IPS-15b (cell line): ENCODE data around the gene DENND1C.

ENCODE experiments used
- H3K27me3 ChIP-seq: one replicate; pipeline ENCODE4 v1.6.1; 2013; ENCODE audit warnings: low read length; ENCODE audit not compliant: control insufficient read depth, insufficient read depth
- H3K36me3 ChIP-seq: one replicate; pipeline ENCODE4 v1.6.1; 2013; ENCODE audit warnings: low read length; ENCODE audit not compliant: control insufficient read depth, insufficient read depth
- H3K4me1 ChIP-seq: one replicate; pipeline ENCODE4 v1.6.1; 2013; ENCODE audit warnings: mild to moderate bottlenecking, low read length; ENCODE audit not compliant: control insufficient read depth, insufficient read depth
- H3K4me3 ChIP-seq: one replicate; pipeline ENCODE4 v1.5.1; 2013; ENCODE audit warnings: low read depth, low read length
- H3K9ac ChIP-seq: one replicate; pipeline ENCODE4 v1.6.1; 2013; ENCODE audit warnings: low read depth, mild to moderate bottlenecking, low read length
- H3K9me3 ChIP-seq: one replicate; pipeline ENCODE4 v1.6.1; 2013; ENCODE audit warnings: mild to moderate bottlenecking, low read length; ENCODE audit not compliant: control insufficient read depth, insufficient read depth

The DENND1C gene, protein sequence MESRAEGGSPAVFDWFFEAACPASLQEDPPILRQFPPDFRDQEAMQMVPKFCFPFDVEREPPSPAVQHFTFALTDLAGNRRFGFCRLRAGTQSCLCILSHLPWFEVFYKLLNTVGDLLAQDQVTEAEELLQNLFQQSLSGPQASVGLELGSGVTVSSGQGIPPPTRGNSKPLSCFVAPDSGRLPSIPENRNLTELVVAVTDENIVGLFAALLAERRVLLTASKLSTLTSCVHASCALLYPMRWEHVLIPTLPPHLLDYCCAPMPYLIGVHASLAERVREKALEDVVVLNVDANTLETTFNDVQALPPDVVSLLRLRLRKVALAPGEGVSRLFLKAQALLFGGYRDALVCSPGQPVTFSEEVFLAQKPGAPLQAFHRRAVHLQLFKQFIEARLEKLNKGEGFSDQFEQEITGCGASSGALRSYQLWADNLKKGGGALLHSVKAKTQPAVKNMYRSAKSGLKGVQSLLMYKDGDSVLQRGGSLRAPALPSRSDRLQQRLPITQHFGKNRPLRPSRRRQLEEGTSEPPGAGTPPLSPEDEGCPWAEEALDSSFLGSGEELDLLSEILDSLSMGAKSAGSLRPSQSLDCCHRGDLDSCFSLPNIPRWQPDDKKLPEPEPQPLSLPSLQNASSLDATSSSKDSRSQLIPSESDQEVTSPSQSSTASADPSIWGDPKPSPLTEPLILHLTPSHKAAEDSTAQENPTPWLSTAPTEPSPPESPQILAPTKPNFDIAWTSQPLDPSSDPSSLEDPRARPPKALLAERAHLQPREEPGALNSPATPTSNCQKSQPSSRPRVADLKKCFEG

DNA sequence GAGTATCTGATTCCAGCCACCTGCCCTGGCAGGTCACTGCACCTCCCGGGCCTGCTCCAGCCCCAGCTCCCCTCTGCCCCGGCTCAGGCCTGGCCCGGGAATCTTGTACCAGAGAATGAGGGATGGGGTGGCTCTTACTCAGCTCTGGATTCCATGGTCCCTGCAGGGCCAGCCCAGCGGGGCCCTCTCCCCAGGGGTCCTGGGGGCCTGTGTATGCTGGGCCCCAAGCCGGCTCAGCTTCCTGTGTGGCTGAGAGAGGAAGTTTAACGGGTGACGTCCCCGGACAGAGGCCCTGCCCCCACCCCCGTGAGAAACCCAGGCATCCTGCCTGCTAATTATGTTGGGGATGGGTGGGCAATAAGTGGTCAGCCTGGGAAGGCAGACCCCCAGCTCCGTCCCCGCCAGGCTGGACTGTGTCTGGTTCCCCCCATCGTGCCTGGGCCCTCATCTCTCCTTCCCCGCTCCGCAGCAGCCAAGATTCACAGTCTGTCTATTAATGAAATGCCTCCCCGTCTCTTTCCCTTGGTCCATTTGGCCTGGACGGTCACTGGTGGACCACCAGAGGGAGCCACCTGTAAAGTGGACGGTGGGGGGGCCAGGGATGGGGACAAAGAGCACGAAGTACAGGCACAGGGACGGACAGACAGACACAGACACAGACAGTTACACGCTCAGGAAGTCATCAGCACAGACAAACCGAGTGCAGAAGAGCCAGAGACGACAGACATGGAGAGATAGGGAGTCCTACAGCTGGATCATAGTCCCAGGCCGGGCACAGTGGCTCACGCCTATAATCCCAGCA is at the start of gene DENND1C:
Gene DENND1C, minus strand, starts transcription at position 247 of the 802 bp plus-strand sequence. Its CDS starts 92 bp downstream, at position 155.
- H3K36me3 ChIP-seq, result no peaks in the 10 kb centered on the region
- H3K9me3 ChIP-seq, result no peaks in the 10 kb centered on the region
- H3K4me1 ChIP-seq, result peaks cover 3% of the 10 kb centered on the region
- no peak within 1 kb of the TSS for H3K9ac ChIP-seq
- H3K27me3 ChIP-seq, result no peaks in the 10 kb centered on the region
- no peak within 1 kb of the TSS for H3K4me3 ChIP-seq

DNA sequence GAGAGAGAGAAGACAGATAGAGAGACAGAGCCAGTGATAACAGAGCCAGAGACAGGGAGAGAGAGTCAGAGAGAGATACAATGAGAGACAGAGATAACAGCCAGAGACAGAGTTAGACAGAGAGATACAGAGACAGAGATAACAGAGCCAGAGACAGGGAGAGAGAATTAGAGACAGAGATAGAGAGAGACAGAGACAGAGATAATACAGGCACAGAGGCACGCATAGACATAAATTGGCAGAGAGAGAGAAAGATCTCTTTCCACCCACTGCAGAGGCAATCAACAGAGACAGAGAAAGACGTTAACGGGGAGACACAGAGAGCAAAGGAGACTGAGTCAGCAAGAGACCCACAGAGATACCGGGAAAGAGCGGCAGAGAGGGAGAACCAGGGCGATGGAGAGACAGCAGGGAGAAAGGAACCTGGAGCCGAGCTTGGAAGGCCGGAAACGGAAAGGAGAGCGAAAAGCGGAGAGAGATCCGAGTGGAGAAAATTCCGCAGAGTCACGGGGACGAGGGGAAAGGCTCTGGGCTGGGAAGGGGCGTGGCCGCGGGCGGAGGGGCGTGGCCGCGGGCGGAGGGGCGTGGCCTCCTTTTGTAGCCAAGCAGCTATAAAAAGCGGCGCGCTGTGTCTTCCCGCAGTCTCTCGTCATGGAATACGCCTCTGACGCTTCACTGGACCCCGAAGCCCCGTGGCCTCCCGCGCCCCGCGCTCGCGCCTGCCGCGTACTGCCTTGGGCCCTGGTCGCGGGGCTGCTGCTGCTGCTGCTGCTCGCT is 49.0 kb upstream of the DENND1C start, which contains the start of gene TNFSF9:
Gene TNFSF9, plus strand, starts transcription at position 641 of the 777 bp plus-strand sequence. Its CDS starts 11 bp downstream, at position 652.
- Histone ChIP-seq H3K27me3 (peaks cover 43% of the 10 kb centered on the region), H3K36me3 (no peaks in the 10 kb centered on the region)

DNA sequence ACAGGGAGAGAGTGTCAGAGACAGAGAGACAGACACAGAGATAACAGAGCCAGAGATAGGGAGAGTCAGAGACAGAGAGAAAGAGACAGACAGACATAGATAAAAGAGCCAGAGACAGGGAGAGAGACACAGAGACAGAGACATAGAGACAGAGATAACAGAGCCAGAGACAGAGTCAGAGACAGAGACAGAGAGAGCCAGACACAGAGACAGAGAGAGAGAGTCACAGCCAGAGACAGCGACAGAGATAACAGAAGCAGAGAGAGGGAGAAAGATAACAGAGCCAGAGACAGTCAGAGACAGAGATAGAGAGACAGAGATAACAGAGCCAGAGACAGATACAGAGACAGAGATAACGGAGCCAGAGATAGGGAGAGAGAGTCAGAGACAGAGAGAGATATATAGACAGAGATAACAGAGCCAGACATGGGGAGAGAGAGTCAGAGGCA is 48.4 kb upstream of the DENND1C start:
- Histone ChIP-seq H3K9me3 (no peaks in the 10 kb centered on the region), H3K4me1 (peaks cover 13% of the 10 kb centered on the region), H3K36me3 (no peaks in the 10 kb centered on the region), H3K4me3 (peak overlapping the region; percentile 69), H3K9ac (no peak overlapping the region), H3K27me3 (peaks cover 42% of the 10 kb centered on the region)

More for the DNA sequence above, 49.0 kb upstream of the DENND1C start, which contains the start of gene TNFSF9:
- Histone ChIP-seq H3K9me3 (no peaks in the 10 kb centered on the region), H3K4me3 (peak within 1 kb of the TSS; percentile 69), H3K4me1 (peaks cover 13% of the 10 kb centered on the region), H3K9ac (peak within 1 kb of the TSS; percentile 26)

DNA sequence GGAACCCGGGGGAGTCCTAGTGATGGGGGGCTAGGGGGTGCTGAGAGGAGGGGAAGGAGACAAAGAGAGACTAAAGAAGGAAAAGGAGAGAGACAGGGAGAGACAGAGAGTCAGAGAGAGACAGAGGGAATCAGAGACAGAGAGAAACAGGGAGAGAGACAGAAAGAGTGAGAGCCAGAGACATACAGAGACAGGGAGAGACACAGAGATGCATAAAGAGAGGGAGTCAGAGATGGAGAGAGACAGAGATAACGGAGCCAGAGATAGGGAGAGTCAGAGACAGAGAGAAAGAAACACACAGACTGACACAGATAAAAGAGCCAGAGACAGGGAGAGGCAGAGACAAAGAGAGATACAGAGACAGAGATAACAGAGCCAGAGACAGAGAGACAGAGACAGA is 47.8 kb upstream of the DENND1C start:
- no peaks in the 10 kb centered on the region for H3K9me3 ChIP-seq
- H3K9ac ChIP-seq, result no peak overlapping the region
- no peaks in the 10 kb centered on the region for H3K36me3 ChIP-seq
- H3K27me3 ChIP-seq, result peaks cover 36% of the 10 kb centered on the region
- peaks cover 13% of the 10 kb centered on the region for H3K4me1 ChIP-seq
- H3K4me3 ChIP-seq, result no peak overlapping the region

DNA sequence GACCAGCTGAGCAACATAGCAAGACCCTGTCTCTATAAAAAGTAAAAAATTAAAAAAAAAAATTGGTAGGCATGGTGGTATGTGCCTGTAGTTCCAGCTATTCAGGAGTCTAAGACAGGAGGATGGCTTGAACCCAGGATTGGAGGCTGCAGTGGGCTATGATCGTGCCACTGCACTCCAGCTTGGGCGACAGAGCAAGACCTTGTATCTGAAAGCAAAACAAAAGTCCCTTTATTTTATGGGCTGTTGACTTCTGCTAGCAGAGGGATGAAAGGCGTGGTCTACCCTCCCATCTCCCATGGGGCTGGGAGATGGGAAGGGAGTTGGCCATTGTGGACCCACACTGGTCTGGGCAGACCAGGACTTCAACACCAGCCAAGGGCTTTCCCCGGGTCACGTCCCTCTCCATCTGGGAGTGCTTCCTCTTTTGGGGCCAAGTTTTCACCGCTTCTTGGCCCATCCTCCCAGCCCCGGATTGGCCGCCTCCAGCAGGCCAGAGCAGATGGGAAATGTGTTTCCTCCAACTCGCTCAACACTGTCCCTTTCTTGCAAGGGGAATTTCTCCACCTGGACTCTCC is 47.0 kb upstream of the DENND1C start:
- Histone ChIP-seq H3K9me3 (no peaks in the 10 kb centered on the region), H3K4me1 (peaks cover 13% of the 10 kb centered on the region), H3K27me3 (peaks cover 36% of the 10 kb centered on the region), H3K9ac (no peak overlapping the region), H3K4me3 (no peak overlapping the region), H3K36me3 (no peaks in the 10 kb centered on the region)

DNA sequence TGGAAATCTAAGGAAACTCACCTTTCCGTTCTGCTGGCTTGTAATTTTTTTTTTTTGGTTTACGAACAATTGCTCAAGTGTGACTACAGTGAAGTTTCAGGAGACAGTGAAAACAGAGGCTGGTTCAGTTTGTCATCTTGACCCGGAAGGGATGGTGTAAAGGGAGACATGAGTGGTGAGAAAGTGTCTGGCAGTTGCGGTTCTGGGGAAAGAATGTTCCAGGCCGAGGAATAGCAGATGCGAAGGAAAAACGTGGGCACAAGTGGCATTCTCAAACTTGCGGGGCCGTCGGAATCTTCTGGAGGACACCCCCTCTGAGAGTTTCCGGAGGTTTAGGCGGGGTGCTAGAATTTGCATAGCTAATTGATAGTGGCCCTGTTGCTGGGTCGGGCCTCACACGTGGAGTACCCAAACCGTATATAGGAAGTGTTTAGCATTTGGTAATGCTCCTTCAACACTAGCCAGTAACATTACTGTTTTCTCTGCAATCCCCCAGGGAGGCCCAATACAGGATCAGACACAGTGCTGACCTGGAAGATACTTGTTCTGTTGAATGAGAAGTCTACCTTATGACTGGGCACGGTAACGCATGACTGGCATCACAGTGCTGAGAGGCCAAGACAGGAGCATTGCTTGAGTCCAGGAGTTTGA is 46.4 kb upstream of the DENND1C start:
- H3K27me3 ChIP-seq, result peaks cover 35% of the 10 kb centered on the region
- H3K9me3 ChIP-seq, result no peaks in the 10 kb centered on the region
- H3K4me1 ChIP-seq, result peaks cover 13% of the 10 kb centered on the region
- no peak overlapping the region for H3K4me3 ChIP-seq
- no peaks in the 10 kb centered on the region for H3K36me3 ChIP-seq
- no peak overlapping the region for H3K9ac ChIP-seq

DNA sequence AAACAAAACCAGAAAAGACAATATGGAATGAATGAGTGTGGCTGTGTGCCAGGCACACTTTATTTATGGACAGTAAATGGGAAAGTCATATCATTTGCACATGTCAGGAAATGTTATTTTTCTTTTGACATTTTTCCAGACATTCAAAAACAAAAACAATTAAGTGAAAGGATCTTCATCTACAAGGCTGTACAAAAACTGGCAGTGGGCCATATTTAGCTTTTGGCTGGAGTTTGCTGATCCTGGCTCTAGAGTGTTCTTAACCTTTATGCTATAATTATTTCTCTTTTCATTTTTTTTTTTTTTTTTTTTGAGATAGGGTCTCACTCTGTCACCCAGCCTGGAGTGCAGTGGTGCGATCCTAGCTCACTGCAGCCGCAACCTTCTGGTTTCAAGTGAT is 42.7 kb upstream of the DENND1C start:
- Histone ChIP-seq H3K4me3 (no peak overlapping the region), H3K27me3 (peaks cover 2% of the 10 kb centered on the region), H3K4me1 (peaks cover 5% of the 10 kb centered on the region), H3K9ac (no peak overlapping the region), H3K9me3 (no peaks in the 10 kb centered on the region), H3K36me3 (no peaks in the 10 kb centered on the region)

DNA sequence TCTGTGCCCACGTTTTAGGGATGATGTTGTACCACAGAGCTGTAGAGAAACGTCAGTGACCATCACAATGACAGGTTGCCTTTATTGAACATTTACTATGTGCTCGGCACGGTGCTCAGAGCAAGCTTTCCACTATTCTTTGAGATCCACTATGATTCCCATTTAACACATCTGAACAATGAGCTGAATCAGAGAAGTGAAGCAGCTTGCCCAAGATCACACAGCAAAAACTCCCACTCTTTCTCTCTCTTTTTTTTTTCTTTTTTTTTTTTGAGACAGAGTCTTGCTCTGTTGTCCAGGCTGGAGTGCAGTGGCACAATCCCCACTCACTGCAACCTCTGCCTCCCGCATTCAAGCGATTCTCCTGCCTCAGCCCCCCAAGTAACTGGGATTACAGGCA is 41.1 kb upstream of the DENND1C start:
- Histone ChIP-seq H3K4me3 (no peak overlapping the region), H3K27me3 (no peaks in the 10 kb centered on the region), H3K9me3 (no peaks in the 10 kb centered on the region), H3K4me1 (no peaks in the 10 kb centered on the region), H3K9ac (no peak overlapping the region), H3K36me3 (no peaks in the 10 kb centered on the region)

DNA sequence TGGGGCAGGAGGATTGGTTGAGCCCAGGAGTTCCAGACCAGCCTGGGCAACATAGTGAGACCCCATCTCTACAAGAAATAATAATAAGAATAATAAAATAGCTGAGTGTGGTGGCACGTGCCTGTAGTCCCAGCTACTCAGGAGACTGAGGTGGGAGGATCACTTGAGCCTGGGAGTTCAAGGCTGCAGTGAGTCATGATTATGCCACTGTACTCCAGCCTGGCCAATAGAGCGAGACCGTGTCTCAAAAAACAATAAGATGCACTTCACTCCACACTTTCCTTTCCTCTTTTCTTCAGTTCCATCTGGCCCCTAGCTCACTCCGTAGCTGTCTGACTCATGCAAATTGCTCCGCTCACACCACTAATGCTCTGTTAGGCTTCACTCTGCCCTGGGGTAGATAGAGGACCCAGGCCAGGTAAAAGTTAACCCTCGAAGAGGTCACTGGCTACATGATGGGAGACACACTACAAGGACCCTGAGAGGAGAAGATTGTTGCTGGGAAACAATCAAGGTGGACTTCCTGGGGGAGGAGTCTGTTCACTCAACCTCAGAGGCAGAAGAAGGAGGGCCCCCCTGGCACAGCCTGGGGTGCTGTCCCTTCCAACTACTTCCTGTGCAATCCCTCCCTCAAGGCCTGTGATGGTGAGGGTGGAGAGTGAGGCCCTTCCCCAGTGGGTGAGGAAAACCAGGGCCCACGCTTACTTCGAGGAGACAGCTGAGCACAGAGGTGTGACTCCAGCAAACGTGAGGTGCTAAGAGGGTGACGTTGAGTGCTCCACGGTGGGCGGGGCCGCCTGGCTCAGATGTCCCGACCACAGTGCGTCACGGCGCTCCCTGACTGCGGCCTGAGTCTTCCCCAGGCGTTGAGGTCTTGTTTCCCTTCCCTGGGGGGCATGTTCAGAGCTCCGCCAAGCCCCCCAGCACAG is 40.4 kb upstream of the DENND1C start:
- no peak overlapping the region for H3K9ac ChIP-seq
- H3K4me1 ChIP-seq, result no peaks in the 10 kb centered on the region
- H3K4me3 ChIP-seq, result no peak overlapping the region
- no peaks in the 10 kb centered on the region for H3K9me3 ChIP-seq
- H3K27me3 ChIP-seq, result no peaks in the 10 kb centered on the region
- H3K36me3 ChIP-seq, result no peaks in the 10 kb centered on the region
